ENCODE data around the gene ST6GALNAC6.

DNA sequence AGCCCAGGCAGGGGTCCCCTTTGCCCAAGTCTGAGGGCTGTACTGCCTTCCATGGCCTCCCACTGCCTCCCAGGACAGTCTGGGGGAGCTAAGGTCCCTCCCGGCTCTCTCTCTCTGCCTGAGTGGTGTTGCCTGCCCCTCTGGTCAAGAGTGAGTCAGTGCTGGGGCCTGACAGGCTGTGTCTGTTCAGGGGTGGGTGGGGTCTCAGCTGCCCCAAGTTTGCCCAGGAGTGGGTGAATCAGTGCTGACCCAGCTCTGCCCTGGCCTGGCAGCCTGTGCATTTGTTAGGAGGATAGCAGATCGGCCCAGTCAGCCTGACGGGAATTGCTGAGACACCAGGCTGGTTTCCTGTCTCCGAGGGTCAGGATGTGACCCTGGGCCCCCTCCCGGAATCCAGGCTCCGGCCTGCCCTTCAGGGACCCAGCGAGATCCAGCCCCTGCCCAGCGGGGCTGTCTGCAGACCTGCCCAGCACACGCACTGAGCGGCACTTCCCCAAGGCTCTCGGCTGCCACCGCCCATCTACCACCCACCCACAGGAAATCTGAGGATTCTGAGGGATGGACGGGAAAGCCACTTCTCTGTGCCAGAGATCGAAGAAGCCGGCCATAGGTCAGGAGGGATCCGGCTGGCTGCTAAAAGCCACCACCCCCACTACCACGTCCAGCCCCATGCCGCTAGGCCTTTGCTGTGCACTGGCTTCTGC lies 60.9 kb downstream of the ST6GALNAC6 start:
- TF ChIP-seq FOXA1 (IDR thresholded peaks at IDR 0.05) (no peak), ZNF384 (IDR thresholded peaks at IDR 0.05) (no peak), SUZ12 (IDR thresholded peaks at IDR 0.05) (no peak), BHLHE40 (IDR thresholded peaks at IDR 0.05; ENCODE audit: borderline replicate concordance) (no peak), HDGF (IDR thresholded peaks at IDR 0.05; ENCODE audit: borderline replicate concordance) (no peak)
- TF ChIP-seq, protein P1, sequence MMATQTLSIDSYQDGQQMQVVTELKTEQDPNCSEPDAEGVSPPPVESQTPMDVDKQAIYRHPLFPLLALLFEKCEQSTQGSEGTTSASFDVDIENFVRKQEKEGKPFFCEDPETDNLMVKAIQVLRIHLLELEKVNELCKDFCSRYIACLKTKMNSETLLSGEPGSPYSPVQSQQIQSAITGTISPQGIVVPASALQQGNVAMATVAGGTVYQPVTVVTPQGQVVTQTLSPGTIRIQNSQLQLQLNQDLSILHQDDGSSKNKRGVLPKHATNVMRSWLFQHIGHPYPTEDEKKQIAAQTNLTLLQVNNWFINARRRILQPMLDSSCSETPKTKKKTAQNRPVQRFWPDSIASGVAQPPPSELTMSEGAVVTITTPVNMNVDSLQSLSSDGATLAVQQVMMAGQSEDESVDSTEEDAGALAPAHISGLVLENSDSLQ (IDR thresholded peaks at IDR 0.05), result no peak
